ENCODE results near the gene ZMIZ1. TPM values are rescaled to one million over a fixed set of nuclear protein-coding genes. Genes with fewer than 3 reads are reported as not detected.

ZMIZ1 gene
- total and polyA plus RNA-seq, 2 experiments from 2014 or later, result 9.2 to 30.9 TPM

DNA sequence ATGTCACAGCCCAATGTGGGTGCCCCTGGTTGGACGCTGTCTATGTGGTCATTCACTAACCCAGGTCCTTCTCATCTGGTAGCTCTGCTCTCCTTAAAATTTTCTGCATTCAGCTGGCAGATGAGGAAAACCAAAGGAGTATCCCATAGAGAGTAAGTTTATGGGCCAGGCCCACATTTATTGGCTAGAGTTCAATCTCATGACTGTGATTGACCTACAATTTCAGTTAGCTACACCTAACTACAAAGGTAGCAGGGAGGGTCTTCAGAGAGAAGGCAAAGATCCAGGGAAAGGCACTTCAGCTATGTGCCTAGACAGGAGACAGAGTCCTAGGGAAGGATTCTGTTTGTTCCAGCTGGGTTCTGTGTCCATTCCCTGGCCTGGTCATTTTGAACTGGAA lies 254.8 kb downstream of the ZMIZ1 start:
- H3K4me1 ChIP-seq (ENCODE audit: insufficient read depth), result peaks cover 1% of the 10 kb centered on the region; the same call in 1 of the 2 replicates
- no peaks in the 10 kb centered on the region for H3F3A ChIP-seq (replicated peaks; ENCODE audit: low read depth)
- Mint-ChIP-seq H3K9me3 (peaks cover 3% of the 10 kb centered on the region; the same call in 1 of the 3 replicates), H3K4me1 (peaks cover 4% of the 10 kb centered on the region), H3K27me3 (ENCODE audit: insufficient read depth, low read depth, poor library complexity) (peaks cover 12% of the 10 kb centered on the region), H3K36me3 (ENCODE audit: low read depth) (peaks cover 5% of the 10 kb centered on the region; the same call in 1 of the 3 replicates), H3K4me3 (no peak overlapping the region), H3K27ac (no peak overlapping the region)
- no peaks in the 10 kb centered on the region for H4K20me1 ChIP-seq (replicated peaks; ENCODE audit: insufficient read depth)
- TF ChIP-seq CREB1 (CRISPR knock-in tag; IDR thresholded peaks at IDR 0.05; ENCODE audit: low read depth) (no peak), ZNF114 (CRISPR knock-in tag; IDR thresholded peaks at IDR 0.05) (no peak), EZH2 (IDR thresholded peaks at IDR 0.05; ENCODE audit: low read depth, unreplicated experiment) (no peak), STAT1 (IDR thresholded peaks at IDR 0.05; ENCODE audit: unreplicated experiment) (no peak), ZNF462 (CRISPR knock-in tag; IDR thresholded peaks at IDR 0.05) (no peak), CTCF (conservative IDR thresholded peaks at IDR 0.05; ENCODE audit: low read depth in 2 of 2) (no peak), EZH2phosphoT487 (IDR thresholded peaks at IDR 0.05; ENCODE audit: unreplicated experiment) (no peak), ZNF331 (CRISPR knock-in tag; IDR thresholded peaks at IDR 0.05; ENCODE audit: low read depth) (no peak), NANOG (IDR thresholded peaks at IDR 0.05; ENCODE audit: borderline replicate concordance) (no peak), ETS1 (IDR thresholded peaks at IDR 0.05) (no peak), POLR2AphosphoS5 (IDR thresholded peaks at IDR 0.05; ENCODE audit: low read depth) (no peak), JUNB (IDR thresholded peaks at IDR 0.05; ENCODE audit: unreplicated experiment) (no peak)
- TF ChIP-seq, protein P1, sequence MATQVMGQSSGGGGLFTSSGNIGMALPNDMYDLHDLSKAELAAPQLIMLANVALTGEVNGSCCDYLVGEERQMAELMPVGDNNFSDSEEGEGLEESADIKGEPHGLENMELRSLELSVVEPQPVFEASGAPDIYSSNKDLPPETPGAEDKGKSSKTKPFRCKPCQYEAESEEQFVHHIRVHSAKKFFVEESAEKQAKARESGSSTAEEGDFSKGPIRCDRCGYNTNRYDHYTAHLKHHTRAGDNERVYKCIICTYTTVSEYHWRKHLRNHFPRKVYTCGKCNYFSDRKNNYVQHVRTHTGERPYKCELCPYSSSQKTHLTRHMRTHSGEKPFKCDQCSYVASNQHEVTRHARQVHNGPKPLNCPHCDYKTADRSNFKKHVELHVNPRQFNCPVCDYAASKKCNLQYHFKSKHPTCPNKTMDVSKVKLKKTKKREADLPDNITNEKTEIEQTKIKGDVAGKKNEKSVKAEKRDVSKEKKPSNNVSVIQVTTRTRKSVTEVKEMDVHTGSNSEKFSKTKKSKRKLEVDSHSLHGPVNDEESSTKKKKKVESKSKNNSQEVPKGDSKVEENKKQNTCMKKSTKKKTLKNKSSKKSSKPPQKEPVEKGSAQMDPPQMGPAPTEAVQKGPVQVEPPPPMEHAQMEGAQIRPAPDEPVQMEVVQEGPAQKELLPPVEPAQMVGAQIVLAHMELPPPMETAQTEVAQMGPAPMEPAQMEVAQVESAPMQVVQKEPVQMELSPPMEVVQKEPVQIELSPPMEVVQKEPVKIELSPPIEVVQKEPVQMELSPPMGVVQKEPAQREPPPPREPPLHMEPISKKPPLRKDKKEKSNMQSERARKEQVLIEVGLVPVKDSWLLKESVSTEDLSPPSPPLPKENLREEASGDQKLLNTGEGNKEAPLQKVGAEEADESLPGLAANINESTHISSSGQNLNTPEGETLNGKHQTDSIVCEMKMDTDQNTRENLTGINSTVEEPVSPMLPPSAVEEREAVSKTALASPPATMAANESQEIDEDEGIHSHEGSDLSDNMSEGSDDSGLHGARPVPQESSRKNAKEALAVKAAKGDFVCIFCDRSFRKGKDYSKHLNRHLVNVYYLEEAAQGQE (IDR thresholded peaks at IDR 0.05; ENCODE audit: unreplicated experiment), result no peak
- DNase-seq (ENCODE audit: low spot score), result no peak
- no peak for ATAC-seq
- no peak overlapping the region for H3K4me2 ChIP-seq
- H3K27me3 ChIP-seq (ENCODE audit: insufficient read depth), result no peaks in the 10 kb centered on the region
- no peak overlapping the region for H2AFZ ChIP-seq
- no peaks in the 10 kb centered on the region for H3K36me3 ChIP-seq (ENCODE audit: insufficient read depth)
- H3K27ac ChIP-seq (ENCODE audit: low read depth), result no peak overlapping the region
- H3K9me2 ChIP-seq (ENCODE audit: insufficient read depth), result no peaks in the 10 kb centered on the region
- H3K4me3 ChIP-seq, result no peak overlapping the region
- no peaks in the 10 kb centered on the region for H3K79me2 ChIP-seq (replicated peaks; ENCODE audit: insufficient read depth)

All from GM23338 (cell line).